NCI-H345 treated with DMSO at 0.1 percent for 48 hours (cell line): Measurements from ENCODE around the gene CCDC47.

Source experiments
- DNase-seq: peaks from one replicate; lab custom pipeline; 2025; ENCODE audit not compliant: unreplicated experiment; lab: John Stamatoyannopoulos, UW

The CCDC47 gene

DNA sequence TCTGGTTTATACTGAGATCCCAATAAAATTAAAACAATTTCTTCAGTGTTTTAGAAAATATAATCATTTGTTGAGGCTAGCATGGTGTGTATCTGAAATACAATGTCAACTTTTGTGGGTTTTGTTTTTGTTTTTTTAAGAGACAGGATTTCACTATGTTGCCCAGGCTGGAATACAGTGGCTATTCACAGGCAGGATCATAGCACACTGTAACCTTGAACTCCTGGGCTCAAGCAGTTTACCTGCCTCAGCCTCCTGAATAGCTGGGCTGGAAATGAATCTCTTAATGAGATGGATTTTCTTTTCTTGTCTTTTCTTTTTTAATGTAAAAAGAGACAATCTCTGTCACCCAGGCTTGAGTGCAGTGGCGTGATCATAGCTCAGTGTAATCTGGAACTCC, 12.7 kb upstream of the CCDC47 start:
- DNase-seq: no peak

DNA sequence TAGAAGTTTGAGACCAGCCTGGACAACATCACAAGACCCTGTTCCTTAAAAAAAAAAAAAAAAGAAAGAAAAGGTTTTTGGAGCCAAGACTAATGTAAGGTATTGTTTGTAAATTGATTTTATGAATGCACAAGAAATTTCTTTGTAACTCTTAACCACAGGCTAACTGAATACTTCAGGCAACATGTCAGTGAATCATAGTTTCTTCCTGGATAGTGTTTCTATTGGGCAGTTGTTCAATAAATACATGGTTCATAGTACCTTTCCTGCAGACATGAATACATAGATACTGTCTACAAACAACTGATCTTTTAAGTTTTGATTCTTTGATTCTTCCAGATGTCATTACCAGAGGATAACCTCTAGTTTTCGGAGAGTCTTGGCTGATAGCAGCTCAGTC, 12.2 kb upstream of the CCDC47 start:
- DNase-seq: no peak

DNA sequence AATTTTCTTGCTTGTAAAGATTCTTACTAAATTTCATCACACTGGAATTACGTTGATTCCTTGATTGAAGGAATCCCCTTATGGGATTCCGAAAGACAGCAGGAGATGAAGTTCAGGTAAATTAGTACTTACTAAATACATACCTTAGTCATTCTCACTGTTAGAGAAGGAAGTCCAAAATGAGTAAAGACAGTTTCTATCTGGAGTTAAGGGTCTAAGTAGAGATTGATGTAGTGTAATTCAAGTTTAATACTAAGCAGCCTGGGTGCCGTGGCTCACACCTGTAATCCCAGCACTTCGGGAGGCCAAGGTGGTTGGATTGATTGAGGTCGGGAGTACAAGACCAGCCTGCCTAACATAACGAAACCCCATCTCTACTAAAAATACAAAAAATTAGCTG, 10.1 kb upstream of the CCDC47 start:
- no peak for DNase-seq

DNA sequence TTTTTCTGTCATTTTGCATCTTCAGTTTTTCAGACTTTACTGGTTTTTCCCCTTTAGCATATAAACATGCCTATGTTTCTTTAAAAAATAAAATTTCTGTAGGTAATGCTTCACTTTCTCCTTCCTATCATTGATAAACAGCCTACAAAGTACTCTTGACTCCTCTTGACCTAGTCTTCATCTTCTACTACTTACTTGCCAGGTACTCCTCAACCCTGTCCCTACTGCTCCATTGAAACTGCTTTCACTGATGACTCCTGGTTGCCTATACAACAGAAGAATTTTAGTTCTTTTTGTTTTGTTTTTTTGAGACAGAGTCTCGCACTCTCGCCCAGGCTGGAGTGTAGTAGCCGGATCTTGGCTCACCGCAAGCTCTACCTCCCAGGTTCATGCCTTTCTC, 7.5 kb upstream of the CCDC47 start:
- DNase-seq: no peak

DNA sequence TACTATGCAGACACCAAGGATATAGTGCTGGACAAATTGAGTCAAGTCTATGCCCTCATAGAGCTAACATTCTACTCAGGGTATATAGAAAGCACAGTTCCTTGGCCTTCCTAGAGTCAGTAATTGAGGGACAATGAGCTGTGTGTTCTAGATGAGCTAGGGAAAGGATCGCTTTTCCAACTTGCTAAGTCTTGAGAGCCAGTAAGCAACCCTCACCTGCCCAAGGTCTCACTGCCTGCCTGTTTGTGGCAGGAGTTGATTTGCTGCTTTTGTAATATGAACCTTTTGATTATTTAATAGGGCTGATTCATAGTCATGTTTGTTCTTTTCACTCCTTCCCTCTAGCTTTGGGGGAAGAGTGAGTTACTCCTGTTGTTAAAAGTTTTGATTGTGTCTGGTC, 7.1 kb upstream of the CCDC47 start:
- no peak for DNase-seq

DNA sequence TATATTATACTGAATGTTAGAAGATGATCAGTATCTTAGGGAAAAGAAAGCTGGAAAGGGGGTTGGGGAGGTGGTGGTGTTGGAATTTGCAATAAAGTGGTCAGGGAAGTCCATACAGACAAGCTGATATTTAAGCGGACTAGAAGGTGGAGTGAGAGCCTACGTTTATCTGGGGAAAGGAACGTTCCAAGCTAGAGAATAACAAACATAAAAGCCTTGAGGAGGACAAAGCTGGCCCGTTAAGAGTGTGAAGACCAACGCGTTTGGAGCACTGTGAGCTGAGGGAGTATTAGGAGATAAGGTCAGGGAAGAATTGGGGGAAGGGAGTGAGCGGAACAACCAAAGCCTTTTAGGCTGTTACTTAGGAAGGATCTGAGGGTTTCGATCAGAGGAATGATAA, 2.0 kb upstream of the CCDC47 start:
- no peak for DNase-seq

DNA sequence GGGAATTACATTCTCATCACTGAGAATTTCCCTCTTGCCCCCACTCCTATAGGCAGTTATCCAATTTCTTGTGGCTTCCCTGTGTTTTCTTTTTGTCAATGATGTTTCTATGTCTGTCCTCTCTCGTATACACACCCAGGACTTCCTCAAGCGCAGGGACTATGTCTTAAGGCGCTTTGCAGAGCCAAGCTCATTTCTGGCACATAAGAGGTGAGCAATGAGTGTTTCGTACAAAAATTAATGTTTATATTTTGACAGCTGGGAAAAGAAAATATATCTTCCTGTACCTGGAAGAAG, 1.5 kb upstream of the CCDC47 start:
- no peak for DNase-seq

DNA sequence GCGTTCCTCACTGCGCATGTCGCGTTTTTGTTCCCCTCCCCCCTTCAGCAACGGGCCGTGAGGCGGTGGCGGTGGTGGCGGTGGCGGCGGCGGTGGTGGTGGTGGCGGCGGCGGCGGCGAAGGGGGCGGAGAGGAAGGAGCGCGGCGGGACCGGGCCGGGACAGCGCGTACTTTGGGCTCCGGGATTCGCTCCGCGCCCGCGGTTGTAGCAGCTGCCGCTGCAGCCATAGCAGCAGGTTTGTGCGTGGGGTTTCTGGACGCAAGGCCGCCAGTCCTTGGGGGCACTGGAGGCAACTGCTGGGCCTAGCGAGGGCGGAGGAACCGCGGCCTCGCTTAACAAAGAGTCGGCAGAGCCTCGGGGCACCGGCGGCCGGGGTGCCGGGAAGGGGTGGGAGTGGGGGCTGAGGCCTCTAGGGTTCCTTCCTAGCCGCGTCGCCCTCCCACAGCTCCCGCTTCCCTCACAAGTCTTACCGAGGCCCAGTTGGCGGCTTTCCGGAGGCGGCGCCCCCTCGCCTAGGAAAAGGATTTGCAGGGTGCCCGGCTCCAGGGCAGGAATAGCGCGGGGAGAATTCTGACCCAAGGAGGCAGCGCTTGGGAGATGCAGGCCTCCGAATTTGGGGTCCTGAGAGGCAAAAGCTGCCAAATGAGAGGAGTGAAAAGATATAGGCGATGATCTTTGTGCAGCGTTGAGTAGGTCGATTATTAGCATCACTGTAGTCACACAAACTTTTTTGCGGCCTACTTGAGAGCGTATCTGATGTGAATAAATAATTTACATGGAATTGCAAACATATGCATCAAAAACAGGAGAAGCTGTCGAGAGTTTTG, 958 bp upstream of the CCDC47 start, which contains the start of gene DDX42:
Gene DDX42, plus strand, starts transcription at position 30 of the 828 bp plus-strand sequence. CDS start 12,880 bp downstream, outside the sequence.
- no peak for DNase-seq

DNA sequence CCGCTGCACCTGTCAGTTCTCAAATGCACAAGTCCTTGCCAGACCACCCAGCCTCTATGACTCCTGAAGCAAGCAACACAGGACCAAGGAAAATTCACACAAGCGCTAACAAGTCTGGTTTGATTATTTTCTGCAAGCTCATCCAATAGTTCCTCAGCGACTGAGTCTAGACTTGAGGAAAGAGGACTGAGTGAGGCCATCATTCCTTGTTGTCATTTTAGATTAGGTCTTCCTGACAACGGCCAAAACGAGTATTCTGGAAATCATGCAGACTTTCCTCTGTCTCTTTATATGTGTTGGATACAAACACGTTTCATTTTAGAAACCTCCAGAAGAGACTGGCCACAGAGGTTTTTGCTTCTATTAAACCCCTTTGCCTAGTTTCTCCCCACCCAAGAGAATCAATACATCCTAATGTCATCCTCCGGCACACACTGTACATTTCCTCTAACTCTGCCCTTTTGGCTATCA, 561 bp downstream of the CCDC47 start:
- no peak for DNase-seq

DNA sequence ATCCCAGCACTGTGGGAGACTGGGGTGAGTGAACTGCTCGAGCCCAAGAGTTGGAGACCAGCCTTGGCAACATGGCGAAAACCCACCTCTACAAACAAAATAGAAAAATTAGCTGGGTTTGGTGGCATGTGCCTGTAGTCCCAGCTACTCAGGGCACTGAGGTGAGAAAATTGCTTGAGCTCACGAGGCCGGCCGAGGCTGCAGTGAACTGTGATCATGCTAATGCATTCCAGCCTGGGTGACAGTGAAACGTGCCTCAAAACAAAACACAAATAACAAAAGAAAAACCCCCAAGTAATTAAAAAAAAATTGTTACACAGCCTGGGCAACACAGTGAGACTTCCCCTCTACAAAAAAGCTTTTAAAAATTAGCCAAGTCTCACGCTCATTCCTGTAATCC, 5.0 kb downstream of the CCDC47 start:
- no peak for DNase-seq

DNA sequence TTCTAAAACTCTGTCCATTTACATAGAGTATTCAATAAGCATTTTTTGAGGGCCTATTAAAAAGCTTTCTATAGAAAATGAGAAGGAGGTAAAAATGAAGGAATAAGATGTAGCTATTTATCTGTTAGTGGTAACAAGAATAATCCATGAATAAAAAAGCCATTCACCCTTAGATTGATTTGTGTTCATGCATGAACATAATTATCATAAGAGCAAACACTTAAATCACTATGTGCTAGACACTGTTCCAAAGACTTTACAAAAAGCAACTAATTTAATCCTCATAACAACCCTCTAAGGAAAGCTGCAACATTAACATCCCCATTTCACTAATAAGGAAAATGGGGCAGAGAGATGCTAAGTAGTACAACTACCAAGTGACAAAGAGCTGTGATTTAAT, 6.6 kb downstream of the CCDC47 start:
- DNase-seq: no peak

DNA sequence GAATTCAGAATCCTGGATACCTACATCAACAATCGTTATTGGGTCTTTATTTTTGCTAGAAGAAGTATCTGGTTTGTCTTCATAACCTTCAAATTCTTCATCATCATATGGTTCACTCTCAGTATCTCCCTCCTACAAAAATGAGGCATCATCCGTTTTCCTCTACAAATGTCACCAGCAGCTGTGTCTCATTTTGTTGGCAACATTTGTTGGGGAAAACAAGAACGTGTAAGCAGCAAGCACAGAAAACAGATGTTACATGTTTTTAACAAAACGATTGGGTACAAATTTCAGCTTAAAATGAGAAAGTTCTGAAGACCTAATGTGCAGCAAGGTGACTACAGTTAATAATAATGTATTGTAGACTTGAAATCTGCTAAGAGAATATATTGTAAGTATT, 8.7 kb downstream of the CCDC47 start:
- DNase-seq: no peak

DNA sequence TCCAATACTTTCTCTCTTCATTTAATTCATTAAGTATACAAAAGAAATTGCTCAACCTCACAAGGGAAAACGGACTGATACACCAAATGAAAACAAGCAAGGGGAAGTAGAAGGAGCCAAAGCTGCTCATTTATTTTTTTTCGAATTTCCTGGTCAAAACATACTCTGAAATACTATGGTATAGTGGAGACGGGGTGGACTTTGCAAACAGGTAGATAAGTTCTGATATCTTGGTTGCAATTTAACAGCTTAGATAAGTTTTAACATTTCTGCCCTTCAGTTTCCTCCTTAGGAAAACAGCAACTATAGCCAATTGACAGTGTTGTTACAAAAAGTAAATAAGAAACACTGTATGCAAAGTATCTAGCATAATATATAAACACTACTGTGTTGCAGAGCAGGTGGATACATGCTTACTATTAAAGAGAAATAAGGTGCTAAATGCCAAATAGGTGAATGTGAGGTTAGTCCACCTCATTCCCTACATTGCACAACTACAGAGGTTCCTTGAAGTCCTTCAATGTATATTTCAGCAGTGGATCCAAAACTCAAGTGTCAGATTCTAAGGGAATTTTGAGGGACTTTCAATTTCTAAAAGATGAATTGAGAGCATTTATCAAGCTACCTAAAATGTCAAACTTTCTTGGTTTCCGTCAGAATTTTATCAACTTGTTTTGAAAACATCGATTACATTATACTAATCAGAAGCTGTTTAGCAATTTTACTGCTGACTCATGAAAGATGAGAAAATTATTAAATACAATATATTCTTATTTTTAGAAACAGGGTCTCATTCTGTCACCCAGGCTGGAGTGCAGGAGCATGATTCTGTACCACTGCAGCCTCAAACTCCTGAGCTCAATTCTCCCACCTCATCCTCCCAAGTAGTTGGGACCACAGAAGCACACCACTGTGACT, 11.0 kb downstream of the CCDC47 start:
- DNase-seq: no peak

DNA sequence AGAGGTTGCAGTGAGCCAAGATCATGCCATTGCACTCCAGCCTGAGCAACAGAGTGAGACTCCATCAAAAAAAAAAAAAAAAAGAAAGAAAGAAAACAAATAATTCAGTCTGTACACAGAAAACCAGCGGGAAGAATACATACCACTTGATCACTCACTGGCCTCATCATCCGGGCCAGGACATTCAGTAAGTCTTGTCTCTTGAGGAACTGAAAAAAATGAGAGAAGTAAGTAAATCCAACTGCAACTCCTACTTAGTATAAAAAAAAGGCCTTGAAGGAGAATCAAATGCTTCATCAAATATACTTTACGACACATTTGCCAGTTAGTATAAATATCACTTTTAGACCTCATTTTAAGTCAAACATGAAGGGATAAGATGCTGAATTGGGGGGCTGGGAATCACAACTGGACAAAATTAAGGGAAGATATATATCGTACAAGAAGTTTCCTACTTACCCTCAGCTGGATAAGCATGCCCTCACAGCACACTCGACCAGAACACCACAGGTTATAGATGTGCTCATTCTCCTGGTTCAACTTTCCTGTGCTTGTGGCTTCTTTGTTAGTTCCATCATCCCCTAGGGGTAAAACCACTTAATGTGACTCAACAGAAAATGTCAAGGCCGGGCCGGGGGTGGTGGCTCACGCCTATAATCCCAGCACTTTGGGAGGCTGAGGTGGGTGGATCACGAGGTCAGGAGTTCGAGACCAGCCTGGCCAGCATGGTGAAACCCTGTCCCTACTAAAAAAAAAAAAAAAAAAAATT, 12.4 kb downstream of the CCDC47 start:
- DNase-seq: no peak

DNA sequence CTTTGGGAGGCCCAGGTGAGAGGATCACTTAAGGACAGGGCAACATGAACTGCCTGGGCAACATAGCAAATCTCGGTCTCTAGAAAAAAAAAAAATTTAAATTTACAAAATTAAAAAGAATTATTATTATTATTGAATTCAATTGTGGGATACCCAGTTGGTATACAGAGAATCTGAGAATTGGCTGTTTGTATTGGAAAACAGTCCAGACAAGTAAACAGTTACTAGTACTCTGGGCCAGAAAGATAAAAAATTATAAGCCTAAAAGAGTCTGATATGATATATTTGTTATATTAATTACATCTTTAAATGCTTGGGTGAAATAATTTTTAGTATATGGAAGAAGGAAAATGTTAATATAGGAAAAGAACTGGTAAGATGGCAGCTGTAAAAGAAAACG, 15.0 kb downstream of the CCDC47 start:
- DNase-seq: no peak

DNA sequence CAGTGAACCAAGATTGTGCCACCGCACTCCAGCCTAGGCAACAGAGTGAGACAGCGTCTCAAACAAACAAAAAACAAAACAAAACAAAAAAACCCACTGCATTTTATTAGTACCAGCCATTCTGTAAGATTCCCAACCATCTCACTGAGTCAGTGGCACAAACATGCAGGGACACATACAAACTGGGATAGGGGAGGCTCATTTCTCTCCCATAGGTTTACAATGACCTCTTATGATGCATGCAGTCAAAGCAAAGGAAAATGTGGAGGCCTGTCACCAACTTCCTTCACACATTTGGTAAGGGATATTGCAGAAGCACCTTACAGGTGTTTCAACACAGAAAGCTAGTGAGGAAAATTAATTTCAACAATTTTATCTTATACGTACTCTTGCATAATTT, 19.4 kb downstream of the CCDC47 start:
- DNase-seq: no peak

DNA sequence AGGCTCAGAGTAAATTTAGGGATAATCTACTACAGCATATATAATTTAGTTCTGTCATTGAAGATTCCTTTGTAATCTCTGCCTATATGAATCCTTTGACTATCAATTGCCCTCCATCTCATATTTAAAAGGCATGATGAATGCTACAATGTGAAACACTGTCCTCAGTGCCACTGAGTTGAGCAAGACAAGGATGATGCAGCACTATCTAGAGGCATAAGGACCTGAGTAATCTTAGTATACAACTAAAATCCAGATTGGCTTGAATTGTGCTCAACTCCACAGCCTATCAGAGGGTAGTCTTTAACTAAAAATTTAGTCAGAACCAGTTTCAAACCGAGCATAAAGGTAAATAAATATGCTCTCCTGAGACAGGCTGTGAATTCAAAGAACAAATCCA, 20.2 kb downstream of the CCDC47 start:
- DNase-seq: no peak

DNA sequence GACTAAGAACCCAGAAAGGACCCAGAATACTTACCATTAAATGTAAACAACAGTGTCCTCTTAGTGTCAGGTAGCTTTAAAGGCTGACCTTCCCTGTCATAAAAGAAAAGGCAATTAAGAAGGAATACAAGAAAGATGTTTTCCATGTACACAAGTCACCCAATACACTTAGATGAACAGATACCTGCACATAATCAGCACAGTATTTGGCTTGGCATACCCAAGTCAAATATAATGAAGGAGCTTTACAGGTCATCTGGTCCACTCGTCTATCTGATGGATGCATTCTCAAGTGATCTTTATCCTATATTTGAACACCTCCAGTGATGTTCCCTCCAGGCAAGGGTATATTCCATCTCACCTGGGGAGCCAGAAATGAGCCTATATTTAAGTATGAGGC, 20.7 kb downstream of the CCDC47 start:
- no peak for DNase-seq

DNA sequence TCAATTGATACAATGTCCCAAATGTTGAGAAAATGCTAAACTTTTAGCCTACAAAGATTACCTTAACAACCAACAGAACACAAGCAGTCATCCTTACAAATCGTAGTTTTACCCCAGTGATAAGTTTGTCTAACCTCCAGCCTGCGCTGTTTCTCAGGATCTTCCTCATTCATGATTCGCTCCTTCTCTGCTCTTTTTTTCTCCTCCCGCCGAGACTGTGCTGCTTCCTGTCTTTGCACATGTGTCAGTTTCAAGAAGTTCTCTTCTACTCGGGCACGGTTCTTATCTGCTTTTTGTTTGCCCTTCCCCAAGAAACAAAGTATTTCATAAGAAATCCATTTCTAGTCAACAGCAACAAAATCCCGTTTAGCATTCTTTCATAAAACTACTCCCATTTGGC, 21.6 kb downstream of the CCDC47 start:
- no peak for DNase-seq

DNA sequence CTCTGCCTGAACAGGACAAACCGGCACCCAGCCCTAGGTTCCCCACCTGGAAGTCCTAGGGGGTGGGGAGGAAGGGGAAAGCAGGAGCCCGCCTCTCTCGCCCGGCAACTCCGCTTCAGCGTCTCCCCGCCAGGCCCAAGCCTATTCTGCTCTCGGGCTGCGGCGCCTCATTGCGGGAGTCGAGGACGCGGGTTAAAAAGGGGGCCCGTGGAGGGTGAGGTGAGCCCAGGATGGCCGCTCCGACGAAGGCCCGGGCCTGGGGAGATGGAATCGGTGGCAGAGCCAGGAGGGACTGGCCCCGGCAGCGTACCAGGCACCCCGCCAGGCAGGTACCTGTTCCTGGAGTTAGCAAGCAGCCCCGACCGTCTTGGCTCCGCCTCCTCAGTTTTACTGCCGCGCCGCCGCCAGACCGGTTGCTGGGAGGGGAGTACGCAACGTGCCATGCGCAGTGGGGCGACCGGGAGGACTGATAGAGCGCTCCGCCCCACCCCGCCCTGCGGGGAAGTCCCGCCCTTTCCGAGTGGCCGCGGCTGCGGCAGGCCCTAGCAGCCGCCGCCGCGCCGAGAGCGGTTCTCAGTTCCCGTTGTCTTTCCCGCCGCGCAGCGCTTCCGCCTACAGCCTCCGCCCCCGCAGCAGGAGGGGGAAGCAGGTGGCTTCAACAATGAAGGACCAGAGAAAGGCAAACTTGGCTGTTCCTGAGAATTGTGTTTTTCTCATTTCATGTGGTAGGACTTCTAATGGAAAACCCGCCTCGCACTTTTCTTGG, 31.8 kb downstream of the CCDC47 start, which contains the start of gene STRADA:
Gene STRADA, minus strand, starts transcription at position 392 of the 766 bp plus-strand sequence. CDS start 13,430 bp downstream, outside the sequence.
- DNase-seq: peak; percentile 96

DNA sequence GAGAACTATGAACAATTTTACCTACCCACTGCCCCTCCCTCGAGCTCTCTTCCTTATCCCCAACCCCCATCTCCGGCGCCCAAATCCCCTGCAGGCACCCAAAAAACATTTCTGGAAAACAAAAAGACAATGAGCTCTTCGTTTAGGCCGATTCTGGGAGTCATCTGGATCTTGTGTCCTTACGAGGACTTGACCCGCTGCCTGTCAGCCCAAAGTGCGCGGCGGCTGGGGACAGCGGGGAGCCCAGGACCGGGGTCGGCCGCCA, 32.3 kb downstream of the CCDC47 start:
- no peak for DNase-seq
